HL-60/S4 treated with phorbol 12-myristate 13-acetate at 8.2 ng/mL for 4 days and 3 days (cell line): Measurements from ENCODE around the gene PUS1.

ENCODE experiments used
- in situ Hi-C: fragments of 300-500 bp; cut with MboI; formaldehyde crosslinking; loops from 2 replicates; pipeline ENCODE4 v1.15.0; 2022; ENCODE audit warnings: low sequenced_read_pairs

The PUS1 gene

GRCh38 chr12:131902332-131903241 is 26.5 kb upstream of the PUS1 start:
- in situ Hi-C loops, result no loop called here

- in situ Hi-C loops, result no loop called here
Measured at GRCh38 chr12:131903270-131904255, 25.5 kb upstream of the PUS1 start.

DNA sequence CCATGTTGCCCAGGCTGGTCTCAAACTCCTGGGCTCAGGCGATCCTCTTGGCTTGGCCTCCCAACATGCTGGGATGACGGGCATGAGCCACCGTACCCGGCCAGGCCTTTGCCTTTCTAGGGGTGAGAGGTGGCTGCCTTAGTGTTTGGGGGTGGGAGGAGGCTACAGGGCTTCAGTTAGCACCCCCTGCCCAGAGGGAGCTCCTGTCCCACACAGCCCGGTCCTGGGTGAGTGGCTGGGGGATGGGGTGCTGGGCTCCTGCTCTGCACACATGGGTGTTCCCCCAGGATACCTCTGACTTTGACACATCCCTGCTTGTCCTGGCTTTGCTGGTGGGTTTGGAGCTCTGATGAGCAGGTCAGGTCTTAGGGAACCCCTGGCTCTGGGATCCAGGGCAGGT is 24.7 kb upstream of the PUS1 start:
- in situ Hi-C loops, result no loop called here

GRCh38 chr12:131905081-131905629 is 23.9 kb upstream of the PUS1 start:
- in situ Hi-C loops, result no loop called here

DNA sequence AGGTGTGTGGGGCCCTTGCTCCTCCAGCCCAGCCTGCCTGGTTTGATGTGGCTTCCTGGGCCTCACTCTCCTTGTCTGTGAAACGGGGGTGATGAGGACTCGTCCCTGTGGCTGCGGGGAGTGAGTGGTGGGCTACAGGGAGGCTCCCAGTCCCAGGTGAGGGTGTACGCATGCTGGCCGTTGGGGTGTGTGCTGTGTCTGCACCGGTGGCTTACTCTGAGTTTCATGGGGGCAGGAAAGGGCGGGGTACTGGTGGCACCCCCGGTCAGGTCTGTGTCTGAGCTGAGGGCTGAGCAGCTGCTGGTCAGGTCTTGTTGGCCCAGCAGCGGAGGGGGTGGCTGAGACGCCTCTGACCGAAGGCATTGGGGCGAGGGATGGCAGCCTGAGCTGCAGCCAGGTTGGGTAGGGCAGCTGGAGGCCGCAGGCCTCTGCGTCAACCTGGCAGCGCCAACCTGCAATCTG is 23.4 kb upstream of the PUS1 start:
- in situ Hi-C loops, result no loop called here

DNA sequence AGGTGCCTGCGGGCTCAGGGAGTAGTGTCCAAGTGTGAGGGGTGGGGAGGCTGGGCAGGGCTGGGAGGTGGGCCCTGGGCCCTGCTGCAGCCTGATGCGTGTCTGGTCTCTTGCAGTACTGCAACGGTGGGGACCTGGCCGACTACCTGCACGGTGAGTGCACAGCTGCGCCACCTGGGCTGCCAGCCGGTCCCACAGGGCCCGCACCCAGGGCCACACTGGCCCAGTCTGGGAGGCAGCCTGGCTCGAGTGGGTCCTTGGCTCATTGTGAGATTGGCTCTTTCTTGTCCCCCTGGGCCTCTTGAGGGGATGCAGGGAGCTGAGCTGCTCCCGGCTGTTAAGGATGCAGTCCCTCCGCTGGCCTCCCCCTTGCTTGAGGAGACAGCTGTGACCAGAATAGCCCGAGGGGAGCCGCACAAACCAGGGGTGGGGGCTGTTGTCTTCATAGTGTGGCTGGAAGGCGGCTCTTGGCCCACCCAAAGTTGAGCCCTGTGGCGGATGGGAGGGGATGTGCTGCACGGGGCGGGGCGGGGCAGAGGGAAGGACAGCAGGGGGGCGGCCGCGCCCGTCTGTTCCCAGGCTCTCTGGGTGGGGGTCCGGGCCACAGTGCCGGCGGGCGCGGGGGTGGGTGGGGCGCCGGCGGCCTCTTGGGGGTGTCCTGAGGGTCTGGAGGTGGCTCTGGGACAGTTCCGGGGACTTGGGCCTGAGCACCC is 21.5 kb upstream of the PUS1 start:
- in situ Hi-C loops, result no loop called here

- in situ Hi-C loops, result no loop called here
Measured at GRCh38 chr12:131908092-131909080, 20.7 kb upstream of the PUS1 start.

DNA sequence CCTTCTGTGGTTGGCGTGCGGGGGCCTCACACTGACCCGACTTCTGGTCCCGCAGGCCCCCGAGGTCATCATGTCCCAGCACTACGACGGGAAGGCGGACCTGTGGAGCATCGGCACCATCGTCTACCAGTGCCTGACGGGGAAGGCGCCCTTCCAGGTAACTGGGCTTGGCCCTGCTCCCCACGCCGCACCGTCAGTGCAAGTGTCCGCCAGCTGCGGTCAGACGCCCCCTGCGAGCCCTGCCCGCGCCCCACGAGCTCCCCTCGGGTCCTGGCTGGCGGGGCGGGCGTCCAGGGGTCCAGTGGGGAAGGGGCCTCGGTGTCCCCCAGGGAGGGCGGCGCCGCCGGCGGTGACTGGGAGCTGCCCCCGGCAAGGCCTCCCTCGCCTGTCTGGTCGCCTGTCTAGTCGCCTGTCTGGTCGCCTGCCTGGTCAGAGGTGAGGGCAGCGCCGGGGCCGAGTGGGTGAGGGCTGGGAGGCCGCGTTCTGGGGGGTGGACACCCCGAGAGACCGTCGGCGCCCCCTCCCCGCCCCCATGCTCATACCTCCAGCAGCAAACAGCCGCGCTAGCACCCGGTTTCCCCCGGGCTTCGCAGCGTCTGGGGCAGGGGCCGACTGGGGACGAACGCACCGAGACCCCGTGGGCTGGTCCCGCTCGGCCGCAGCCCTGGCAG is 19.9 kb upstream of the PUS1 start:
- in situ Hi-C loops, result no loop called here

- in situ Hi-C loops, result no loop called here
Measured at GRCh38 chr12:131909752-131910219, 19.3 kb upstream of the PUS1 start.

- in situ Hi-C loops, result no loop called here
Measured at GRCh38 chr12:131910302-131911027, 18.6 kb upstream of the PUS1 start.

DNA sequence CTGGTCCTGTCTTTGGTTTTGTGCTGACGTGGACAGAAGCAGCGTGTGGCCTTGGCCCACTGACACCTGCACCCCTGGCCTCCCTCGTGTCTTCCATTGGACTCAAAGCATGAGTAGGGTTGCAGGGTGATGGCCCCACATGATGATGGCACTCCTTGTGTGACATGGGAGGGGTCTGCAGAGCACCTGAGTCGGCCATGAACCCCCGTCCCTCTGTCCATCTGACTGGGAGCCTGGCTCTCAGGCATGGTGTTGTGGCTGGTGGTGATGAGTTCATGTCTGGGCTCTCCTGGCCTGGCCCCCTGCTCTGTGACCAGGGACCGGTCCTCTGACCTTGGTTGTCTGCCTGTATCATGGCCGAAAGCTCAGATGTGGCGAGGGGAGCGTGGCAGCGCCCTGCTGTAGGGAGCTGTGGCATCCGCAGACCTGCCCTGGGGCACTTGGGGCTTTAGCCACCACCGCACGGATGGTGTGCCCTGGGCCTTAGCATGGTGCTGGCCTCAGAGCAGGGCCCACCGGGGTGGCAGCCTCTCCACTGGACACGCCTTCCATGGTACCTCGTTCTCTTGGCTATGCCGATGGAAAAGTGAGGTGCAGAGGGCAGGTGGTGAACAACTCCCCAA is 17.9 kb upstream of the PUS1 start:
- in situ Hi-C loops, result no loop called here

GRCh38 chr12:131911851-131912477 is 17.1 kb upstream of the PUS1 start:
- in situ Hi-C loops, result no loop called here

DNA sequence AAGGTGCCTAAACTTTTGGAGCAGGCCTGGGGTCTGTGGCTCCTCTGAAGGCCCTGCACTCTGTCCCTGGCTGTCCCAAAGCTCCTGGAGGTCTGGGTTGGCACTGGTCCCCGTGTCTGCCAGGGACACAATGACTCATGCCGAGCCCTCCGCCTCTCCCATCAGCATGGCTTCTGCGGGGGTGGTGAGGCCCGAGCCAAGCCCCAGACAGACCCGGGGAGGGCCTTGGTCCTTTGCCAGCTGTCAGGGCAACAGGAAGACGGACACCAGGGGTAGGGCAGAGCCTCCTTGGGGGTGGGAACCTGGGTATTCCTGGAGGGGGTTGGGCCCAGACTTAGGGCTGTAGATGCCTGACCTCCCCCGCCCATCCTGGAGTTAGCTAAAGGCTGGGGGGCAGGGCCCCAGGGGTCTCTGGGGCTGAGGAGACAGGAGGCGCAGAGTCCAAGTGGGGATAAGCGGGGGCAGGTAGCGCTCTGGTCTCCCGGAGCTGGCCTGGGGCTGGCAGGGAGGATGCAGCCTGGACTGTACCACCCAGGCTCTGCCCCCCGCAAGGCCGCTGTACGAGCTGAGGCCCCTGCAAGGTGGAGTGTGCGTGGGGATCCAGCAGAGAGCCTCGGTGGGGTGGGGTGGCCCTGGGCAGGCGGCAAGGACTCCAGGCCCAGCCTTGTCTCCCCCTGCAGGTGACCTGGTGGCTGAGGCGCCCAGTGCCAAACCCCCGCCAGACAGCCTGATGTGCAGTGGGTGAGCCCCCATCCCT is 16.4 kb upstream of the PUS1 start:
- in situ Hi-C loops, result no loop called here

DNA sequence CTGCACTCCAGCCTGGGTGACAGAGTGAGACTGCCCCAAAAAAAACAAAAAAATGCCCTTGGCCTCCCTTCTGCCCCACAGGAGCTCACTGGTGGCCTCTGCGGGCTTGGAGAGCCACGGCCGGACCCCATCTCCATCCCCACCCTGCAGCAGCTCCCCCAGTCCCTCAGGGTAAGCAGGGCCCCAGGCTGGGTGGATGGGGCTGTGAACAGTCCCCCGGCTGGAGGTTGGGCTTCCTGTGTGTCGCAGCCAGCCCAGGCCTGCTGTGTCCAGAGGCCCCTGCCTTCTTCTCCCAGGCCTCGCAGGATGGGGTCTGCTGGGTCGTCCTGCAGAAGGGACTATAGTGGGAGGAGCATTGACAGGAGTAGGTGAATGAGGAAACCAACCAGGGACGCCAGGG is 15.4 kb upstream of the PUS1 start:
- in situ Hi-C loops, result no loop called here

DNA sequence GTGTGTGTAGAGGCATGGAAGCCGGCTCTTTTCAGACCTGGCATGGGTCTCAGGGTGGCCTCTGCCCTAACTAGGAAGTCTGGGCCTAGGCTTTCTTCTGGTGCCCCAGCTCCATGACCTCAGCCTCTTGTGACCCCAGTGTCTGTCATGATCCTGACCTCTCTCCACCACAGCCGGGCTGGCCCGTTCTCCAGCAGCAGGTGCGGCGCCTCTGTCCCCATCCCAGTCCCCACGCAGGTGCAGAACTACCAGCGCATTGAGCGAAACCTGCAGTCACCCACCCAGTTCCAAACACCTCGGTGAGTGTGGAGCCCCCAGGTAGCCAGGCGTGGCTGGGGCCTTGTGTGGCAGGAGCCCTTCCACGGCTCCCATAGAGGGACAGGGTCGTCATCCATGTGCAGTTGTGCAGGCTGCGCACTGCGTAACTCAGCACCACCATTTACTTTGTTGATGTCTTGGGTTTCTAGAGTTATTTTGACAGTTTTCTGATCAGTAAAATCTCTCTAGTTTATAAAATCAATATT is 14.8 kb upstream of the PUS1 start:
- in situ Hi-C loops, result no loop called here

- in situ Hi-C loops, result no loop called here
Measured at GRCh38 chr12:131915000-131915689, 13.9 kb upstream of the PUS1 start.
